ENCODE data around the gene RARA.

The RARA gene

DNA sequence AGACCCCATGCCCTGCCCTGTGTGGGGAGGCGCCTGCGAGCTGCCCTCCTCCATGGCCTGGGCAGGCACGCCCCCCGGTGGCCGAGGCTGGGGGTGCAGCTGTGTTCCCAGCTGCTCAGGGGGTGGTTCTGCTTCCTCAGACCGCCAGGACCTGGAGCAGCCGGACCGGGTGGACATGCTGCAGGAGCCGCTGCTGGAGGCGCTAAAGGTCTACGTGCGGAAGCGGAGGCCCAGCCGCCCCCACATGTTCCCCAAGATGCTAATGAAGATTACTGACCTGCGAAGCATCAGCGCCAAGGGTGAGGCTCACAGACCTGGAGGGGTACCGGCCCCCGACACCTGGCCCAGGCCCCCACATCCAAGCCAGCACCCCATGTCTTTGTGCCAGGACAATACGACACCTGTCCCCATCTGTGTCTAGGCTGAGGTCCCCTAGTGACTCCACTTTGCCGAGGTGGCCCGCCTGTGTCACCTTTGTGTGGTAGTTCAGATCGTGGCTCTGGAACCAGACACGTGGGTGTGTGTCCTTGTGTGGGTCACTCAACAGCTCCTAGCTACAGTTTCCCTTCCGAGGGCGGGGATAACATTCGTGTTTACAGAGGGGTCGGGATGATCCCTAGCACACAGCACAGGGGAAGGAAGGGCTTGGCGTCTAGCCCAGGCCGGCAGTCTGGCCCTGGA is 46.3 kb downstream of the RARA start:
- peaks cover 22% of the 10 kb centered on the region for H3K4me1 ChIP-seq (ENCODE audit: control insufficient read depth, insufficient read depth, low read length)

DNA sequence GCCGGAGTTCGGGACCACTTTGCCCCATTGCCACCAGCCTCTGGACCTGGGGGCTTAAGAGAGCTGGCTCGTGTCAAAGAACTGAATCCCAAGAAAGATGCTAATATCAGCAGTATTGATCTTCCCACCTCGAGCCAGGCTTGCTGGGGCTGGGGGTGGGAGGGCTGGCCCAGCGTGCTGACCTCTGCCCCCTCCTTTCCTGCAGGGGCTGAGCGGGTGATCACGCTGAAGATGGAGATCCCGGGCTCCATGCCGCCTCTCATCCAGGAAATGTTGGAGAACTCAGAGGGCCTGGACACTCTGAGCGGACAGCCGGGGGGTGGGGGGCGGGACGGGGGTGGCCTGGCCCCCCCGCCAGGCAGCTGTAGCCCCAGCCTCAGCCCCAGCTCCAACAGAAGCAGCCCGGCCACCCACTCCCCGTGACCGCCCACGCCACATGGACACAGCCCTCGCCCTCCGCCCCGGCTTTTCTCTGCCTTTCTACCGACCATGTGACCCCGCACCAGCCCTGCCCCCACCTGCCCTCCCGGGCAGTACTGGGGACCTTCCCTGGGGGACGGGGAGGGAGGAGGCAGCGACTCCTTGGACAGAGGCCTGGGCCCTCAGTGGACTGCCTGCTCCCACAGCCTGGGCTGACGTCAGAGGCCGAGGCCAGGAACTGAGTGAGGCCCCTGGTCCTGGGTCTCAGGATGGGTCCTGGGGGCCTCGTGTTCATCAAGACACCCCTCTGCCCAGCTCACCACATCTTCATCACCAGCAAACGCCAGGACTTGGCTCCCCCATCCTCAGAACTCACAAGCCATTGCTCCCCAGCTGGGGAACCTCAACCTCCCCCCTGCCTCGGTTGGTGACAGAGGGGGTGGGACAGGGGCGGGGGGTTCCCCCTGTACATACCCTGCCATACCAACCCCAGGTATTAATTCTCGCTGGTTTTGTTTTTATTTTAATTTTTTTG is 47.1 kb downstream of the RARA start:
- H3K9ac ChIP-seq (ENCODE audit: low read length), result no peak overlapping the region
- no peak overlapping the region for H3K27ac ChIP-seq (ENCODE audit: low read depth, low read length)
- H3K36me3 ChIP-seq (ENCODE audit: control insufficient read depth, insufficient read depth, low read length), result peaks cover 16% of the 10 kb centered on the region; the same call in 1 of the 2 replicates
- H3K4me1 ChIP-seq (ENCODE audit: control insufficient read depth, insufficient read depth, low read length), result peaks cover 19% of the 10 kb centered on the region
- no peak overlapping the region for H3K4me3 ChIP-seq (ENCODE audit: low read depth, low read length)
- H3K9me3 ChIP-seq (ENCODE audit: control insufficient read depth, insufficient read depth, low read depth, low read length), result no peaks in the 10 kb centered on the region
- H3K27me3 ChIP-seq (ENCODE audit: control insufficient read depth, insufficient read depth, low read length), result peaks cover 20% of the 10 kb centered on the region

More for the DNA sequence above, 46.3 kb downstream of the RARA start:
- H3K9ac ChIP-seq (ENCODE audit: low read length), result no peak overlapping the region
- H3K36me3 ChIP-seq (ENCODE audit: control insufficient read depth, insufficient read depth, low read length), result peaks cover 16% of the 10 kb centered on the region; the same call in 1 of the 2 replicates
- H3K27ac ChIP-seq (ENCODE audit: low read depth, low read length), result no peak overlapping the region
- no peak overlapping the region for H3K4me3 ChIP-seq (ENCODE audit: low read depth, low read length)
- no peaks in the 10 kb centered on the region for H3K9me3 ChIP-seq (ENCODE audit: control insufficient read depth, insufficient read depth, low read depth, low read length)
- peaks cover 15% of the 10 kb centered on the region for H3K27me3 ChIP-seq (ENCODE audit: control insufficient read depth, insufficient read depth, low read length)

DNA sequence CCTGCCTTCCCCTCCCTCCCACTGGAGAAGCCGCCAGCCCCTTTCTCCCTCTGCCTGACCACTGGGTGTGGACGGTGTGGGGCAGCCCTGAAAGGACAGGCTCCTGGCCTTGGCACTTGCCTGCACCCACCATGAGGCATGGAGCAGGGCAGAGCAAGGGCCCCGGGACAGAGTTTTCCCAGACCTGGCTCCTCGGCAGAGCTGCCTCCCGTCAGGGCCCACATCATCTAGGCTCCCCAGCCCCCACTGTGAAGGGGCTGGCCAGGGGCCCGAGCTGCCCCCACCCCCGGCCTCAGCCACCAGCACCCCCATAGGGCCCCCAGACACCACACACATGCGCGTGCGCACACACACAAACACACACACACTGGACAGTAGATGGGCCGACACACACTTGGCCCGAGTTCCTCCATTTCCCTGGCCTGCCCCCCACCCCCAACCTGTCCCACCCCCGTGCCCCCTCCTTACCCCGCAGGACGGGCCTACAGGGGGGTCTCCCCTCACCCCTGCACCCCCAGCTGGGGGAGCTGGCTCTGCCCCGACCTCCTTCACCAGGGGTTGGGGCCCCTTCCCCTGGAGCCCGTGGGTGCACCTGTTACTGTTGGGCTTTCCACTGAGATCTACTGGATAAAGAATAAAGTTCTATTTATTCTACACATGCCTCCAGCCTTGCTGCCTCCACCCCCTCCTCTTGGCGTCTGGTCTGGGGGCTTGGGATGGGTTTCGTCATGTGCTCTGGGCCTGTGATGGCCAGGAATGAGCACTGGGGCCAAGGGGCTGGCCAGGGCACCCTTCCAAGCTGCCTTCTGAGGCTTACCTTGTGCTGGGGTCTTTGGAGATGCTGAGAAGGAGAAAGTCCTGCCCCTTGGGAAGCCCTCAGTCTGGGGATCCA is 48.3 kb downstream of the RARA start:
- peaks cover 25% of the 10 kb centered on the region for H3K27me3 ChIP-seq (ENCODE audit: control insufficient read depth, insufficient read depth, low read length)
- no peak overlapping the region for H3K4me3 ChIP-seq (ENCODE audit: low read depth, low read length)
- peaks cover 11% of the 10 kb centered on the region; the same call in 1 of the 2 replicates for H3K36me3 ChIP-seq (ENCODE audit: control insufficient read depth, insufficient read depth, low read length)
- H3K9ac ChIP-seq (ENCODE audit: low read length), result no peak overlapping the region
- H3K4me1 ChIP-seq (ENCODE audit: control insufficient read depth, insufficient read depth, low read length), result peaks cover 17% of the 10 kb centered on the region
- no peak overlapping the region for H3K27ac ChIP-seq (ENCODE audit: low read depth, low read length)
- H3K9me3 ChIP-seq (ENCODE audit: control insufficient read depth, insufficient read depth, low read depth, low read length), result no peaks in the 10 kb centered on the region

DNA sequence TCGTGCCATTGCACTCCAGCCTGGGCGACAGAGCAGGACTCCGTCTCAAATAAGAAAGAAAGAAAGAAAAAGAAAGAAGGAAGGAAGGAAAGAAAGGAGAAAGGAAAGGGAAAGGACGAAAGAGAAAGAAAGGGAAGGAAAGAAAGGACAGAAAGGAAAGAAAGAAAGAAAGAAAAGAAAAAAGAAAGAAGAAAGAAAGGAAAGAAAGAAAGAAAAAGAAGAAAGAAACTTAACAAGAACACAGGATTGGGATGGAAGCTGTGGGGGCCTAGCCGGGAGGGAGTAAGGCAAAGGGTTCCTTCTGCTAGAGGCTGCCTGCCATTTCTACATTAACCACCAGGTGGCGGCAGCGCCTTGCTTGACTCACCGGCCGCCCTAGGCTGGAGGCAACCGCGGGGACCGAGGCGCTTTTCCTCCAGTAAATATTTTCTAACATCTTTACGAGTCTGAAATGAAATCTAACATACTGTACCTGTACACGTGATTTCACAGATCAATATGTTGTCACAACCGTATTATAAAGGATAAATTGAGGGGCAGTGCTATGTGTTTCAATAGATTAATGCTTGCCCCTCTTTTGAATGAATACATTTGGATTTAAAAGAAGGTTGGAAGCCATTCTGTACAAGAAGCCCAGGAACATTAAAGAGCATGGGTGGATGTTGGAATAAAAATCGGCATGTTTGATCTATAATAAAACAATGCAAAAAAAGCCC is 49.5 kb downstream of the RARA start:
- Histone ChIP-seq H3K4me3 (ENCODE audit: low read depth, low read length) (peak overlapping the region; percentile 37), H3K9me3 (ENCODE audit: control insufficient read depth, insufficient read depth, low read depth, low read length) (no peaks in the 10 kb centered on the region), H3K4me1 (ENCODE audit: control insufficient read depth, insufficient read depth, low read length) (peaks cover 16% of the 10 kb centered on the region), H3K36me3 (ENCODE audit: control insufficient read depth, insufficient read depth, low read length) (peaks cover 4% of the 10 kb centered on the region; the same call in 1 of the 2 replicates), H3K27me3 (ENCODE audit: control insufficient read depth, insufficient read depth, low read length) (peaks cover 35% of the 10 kb centered on the region), H3K9ac (ENCODE audit: low read length) (no peak overlapping the region), H3K27ac (ENCODE audit: low read depth, low read length) (no peak overlapping the region)

DNA sequence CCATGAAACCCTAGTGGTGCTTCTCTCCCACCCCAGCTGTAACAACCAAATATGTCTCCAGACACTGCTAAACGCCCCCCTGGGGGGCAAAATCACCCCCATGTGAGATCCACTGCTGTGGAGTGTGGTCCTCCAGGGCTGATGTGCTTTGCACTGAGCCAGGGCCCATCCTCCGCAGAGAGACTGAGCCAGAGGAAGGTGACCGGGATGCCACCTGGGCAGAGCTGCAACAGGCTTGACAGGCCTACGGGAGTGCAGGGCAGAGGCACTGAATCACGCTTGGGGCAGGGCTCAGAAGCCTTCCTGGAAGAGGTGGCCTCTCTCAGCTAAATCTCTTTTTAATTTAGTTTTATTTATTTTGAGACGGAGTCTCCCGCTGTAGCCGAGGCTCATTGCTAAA is 51.1 kb downstream of the RARA start:
- H3K9ac ChIP-seq (ENCODE audit: low read length), result no peak overlapping the region
- no peak overlapping the region for H3K4me3 ChIP-seq (ENCODE audit: low read depth, low read length)
- H3K36me3 ChIP-seq (ENCODE audit: control insufficient read depth, insufficient read depth, low read length), result peaks cover 4% of the 10 kb centered on the region; the same call in 1 of the 2 replicates
- peaks cover 51% of the 10 kb centered on the region for H3K27me3 ChIP-seq (ENCODE audit: control insufficient read depth, insufficient read depth, low read length)
- H3K4me1 ChIP-seq (ENCODE audit: control insufficient read depth, insufficient read depth, low read length), result peaks cover 31% of the 10 kb centered on the region
- H3K9me3 ChIP-seq (ENCODE audit: control insufficient read depth, insufficient read depth, low read depth, low read length), result no peaks in the 10 kb centered on the region
- H3K27ac ChIP-seq (ENCODE audit: low read depth, low read length), result no peak overlapping the region

DNA sequence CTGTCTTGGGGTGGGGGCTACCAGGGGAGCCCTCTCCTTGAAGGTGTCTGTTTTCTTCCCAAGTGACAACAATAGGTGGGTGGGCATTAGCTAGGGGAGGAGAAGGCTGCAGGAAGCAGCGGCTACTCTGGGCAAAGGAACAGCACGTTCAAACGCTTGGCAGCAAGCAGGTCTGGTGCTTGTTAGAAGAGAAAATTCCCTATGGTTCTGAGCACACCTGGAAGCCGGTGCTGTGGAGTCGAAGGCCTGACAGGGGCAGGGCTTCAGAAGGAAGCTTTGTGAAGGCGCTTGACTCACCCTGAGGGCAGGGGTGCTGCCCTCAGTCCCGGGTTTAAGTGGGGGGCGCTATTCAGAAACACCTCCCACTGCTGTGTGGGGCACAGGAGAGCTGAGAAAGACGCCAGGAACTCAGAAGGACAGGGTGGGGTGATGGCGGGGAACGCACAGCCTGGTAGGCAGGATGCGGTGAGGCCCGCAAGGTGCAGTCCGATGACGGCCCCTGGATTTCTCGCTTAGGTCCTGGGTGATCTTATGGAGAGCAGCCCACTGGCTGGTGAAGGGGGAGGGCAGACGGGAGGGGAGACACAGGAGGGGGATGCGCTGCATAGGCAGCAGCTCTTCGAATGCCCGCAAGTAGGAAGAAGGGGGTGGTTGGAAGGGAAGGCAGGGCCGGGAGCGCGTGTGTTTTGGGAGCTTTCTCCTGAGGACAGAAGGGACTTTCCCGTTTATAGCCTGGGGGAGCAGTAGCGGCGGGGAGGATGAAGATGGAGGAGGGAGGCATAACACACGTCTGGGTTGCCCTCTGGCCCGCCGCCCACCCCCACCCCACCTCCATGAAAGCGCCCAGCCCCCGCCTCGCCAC is 52.3 kb downstream of the RARA start:
- H3K9ac ChIP-seq (ENCODE audit: low read length), result no peak overlapping the region
- H3K4me1 ChIP-seq (ENCODE audit: control insufficient read depth, insufficient read depth, low read length), result peaks cover 31% of the 10 kb centered on the region

DNA sequence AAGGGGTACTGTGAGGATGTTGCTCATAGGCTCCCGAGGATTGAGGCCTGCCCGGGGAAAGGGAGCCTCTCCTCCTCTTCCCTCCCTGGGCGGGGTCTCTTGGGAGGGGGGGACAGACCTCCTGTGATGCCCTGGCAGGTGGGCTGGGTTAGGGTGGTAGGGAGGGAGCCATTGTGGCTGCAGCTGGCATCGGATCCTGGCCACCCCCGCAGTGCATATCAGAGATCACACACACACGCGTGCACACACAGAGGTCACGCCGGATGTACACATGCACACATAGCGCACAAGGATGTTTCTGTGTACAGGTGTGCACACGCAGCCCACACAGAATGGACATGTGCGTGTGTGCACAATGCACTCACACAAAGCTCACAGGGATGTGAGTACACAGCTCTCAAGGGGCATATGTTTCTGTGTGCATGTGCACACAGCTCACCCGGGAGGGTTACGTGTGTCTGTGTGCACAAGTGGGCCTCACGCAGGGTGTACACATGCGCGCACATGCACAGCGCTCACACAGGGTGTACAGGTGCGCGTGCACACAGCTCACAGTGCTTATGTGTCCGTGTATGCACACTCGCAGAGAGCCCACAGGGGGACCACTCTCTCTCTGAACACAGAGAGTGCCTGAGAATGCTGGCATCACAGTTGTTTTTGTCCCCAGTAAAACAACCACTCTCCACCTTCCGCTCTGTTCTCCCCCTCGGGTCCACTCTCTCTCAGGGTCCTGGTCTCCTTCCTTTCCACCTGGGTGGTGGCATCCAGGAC is 53.1 kb downstream of the RARA start:
- Histone ChIP-seq H3K9ac (ENCODE audit: low read length) (no peak overlapping the region), H3K9me3 (ENCODE audit: control insufficient read depth, insufficient read depth, low read depth, low read length) (no peaks in the 10 kb centered on the region), H3K4me3 (ENCODE audit: low read depth, low read length) (peak overlapping the region; percentile 78), H3K27me3 (ENCODE audit: control insufficient read depth, insufficient read depth, low read length) (peaks cover 51% of the 10 kb centered on the region), H3K27ac (ENCODE audit: low read depth, low read length) (no peak overlapping the region), H3K36me3 (ENCODE audit: control insufficient read depth, insufficient read depth, low read length) (no peaks in the 10 kb centered on the region), H3K4me1 (ENCODE audit: control insufficient read depth, insufficient read depth, low read length) (peaks cover 31% of the 10 kb centered on the region)

More for the DNA sequence above, 52.3 kb downstream of the RARA start:
- Histone ChIP-seq H3K4me3 (ENCODE audit: low read depth, low read length) (peak overlapping the region; percentile 27), H3K27me3 (ENCODE audit: control insufficient read depth, insufficient read depth, low read length) (peaks cover 51% of the 10 kb centered on the region), H3K36me3 (ENCODE audit: control insufficient read depth, insufficient read depth, low read length) (no peaks in the 10 kb centered on the region), H3K27ac (ENCODE audit: low read depth, low read length) (no peak overlapping the region), H3K9me3 (ENCODE audit: control insufficient read depth, insufficient read depth, low read depth, low read length) (no peaks in the 10 kb centered on the region)

DNA sequence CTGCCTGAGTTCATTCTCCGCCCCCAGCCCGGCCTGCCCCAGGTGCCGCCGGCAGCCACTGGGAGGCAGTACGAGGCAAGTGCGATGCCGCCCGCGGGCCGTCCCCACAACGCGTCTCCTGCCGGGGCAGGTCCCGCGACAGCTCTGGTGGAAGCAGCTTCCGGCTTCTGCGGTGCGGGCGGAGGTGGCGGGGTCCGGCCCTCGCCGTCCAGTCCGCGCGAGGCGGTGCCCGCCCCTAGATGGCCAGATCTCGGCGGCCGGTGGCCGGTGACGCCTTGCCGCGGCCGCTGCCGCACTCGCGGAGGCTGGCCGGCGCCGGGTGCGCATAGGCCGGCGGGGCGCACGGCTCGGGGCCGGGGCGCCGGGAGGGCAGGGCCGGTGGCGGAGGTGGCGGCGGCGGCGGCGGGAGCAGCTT is 53.7 kb downstream of the RARA start:
- no peak overlapping the region for H3K27ac ChIP-seq (ENCODE audit: low read depth, low read length)

DNA sequence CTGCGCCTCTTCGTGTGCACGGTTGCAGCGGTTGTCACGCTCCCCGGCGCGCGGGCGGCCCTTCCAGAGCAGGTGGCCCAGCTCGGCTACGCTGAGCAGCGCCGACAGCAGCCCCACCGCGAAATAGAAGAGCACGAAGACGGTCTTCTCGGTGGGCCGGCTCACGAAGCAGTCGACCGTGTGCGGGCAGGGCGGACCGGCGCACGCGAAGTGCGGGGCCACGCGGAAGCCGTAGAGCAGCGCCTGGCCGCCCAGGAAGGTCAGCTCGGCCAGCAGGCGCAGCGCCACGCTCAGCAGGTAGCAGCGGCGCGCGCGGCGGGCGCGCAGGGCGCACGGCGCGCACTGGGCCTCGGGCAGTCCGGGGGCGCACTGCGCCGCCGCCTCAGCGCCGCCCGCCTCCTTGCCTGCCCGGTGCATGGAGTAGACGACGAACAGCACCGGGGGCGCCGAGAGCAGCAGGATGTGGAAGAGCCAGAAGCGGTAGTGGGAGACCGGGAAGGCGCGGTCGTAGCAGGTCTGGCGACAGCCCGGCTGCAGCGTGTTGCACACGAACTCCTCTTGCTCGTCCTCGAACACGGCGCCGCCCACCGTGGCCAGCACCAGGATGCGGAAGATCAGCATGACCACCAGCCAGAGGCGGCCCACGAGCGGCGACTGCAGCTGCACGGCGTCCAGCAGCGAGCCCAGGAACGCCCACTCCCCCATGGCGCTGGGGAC is 54.3 kb downstream of the RARA start:
- H3K4me1 ChIP-seq (ENCODE audit: control insufficient read depth, insufficient read depth, low read length), result peaks cover 31% of the 10 kb centered on the region
- peak overlapping the region; percentile 17 for H3K9ac ChIP-seq (ENCODE audit: low read length)
- H3K27ac ChIP-seq (ENCODE audit: low read depth, low read length), result no peak overlapping the region
- H3K27me3 ChIP-seq (ENCODE audit: control insufficient read depth, insufficient read depth, low read length), result peaks cover 51% of the 10 kb centered on the region
- H3K36me3 ChIP-seq (ENCODE audit: control insufficient read depth, insufficient read depth, low read length), result no peaks in the 10 kb centered on the region
- peak overlapping the region; percentile 78 for H3K4me3 ChIP-seq (ENCODE audit: low read depth, low read length)
- no peaks in the 10 kb centered on the region for H3K9me3 ChIP-seq (ENCODE audit: control insufficient read depth, insufficient read depth, low read depth, low read length)

More for the DNA sequence above, 53.7 kb downstream of the RARA start:
- H3K4me1 ChIP-seq (ENCODE audit: control insufficient read depth, insufficient read depth, low read length), result peaks cover 31% of the 10 kb centered on the region
- H3K36me3 ChIP-seq (ENCODE audit: control insufficient read depth, insufficient read depth, low read length), result no peaks in the 10 kb centered on the region
- peak overlapping the region; percentile 78 for H3K4me3 ChIP-seq (ENCODE audit: low read depth, low read length)
- peaks cover 51% of the 10 kb centered on the region for H3K27me3 ChIP-seq (ENCODE audit: control insufficient read depth, insufficient read depth, low read length)
- no peaks in the 10 kb centered on the region for H3K9me3 ChIP-seq (ENCODE audit: control insufficient read depth, insufficient read depth, low read depth, low read length)
- H3K9ac ChIP-seq (ENCODE audit: low read length), result no peak overlapping the region
